Retinal pigment epithelial cell (primary cell): ENCODE results near the gene CLEC20A.
A peak's percentile ranks its signal among the peaks of the same experiment; 100 is the strongest.

Source experiments
- DNase-seq: peaks from one replicate; pipeline ENCODE4 v3.0.0-alpha.2; 2010; ENCODE audit warnings: low read depth
- H3K4me3 ChIP-seq: 2 replicates; pipeline ENCODE4 v1.5.1; 2011; ENCODE audit warnings: mild to moderate bottlenecking, low read length, control low read depth, moderate library complexity
- CTCF ChIP-seq: conservative IDR thresholded peaks from 2 replicates; pipeline ENCODE4 v1.5.1; 2011; ENCODE audit warnings: low read depth, low read length, control low read depth, inconsistent platforms

Gene CLEC20A

GRCh38 chr1:178500936-178501554 lies 4.3 kb upstream of the CLEC20A start:
- DNase-seq: no peak
- no peak for TF ChIP-seq CTCF
- H3K4me3 ChIP-seq: no peak overlapping the region

- no peak overlapping the region for H3K4me3 ChIP-seq
- TF ChIP-seq CTCF: peak; percentile 43
- DNase-seq: no peak
These were observed 3.5 kb upstream of the CLEC20A start for GRCh38 chr1:178500091-178500770.

GRCh38 chr1:178498896-178499675 lies 2.3 kb upstream of the CLEC20A start:
- H3K4me3 ChIP-seq: no peak overlapping the region
- no peak for DNase-seq
- TF ChIP-seq CTCF: no peak

- H3K4me3 ChIP-seq: no peak overlapping the region
- TF ChIP-seq CTCF: no peak
- no peak for DNase-seq
These were observed 1.2 kb upstream of the CLEC20A start for GRCh38 chr1:178497903-178498478.

GRCh38 chr1:178495741-178496409 lies 889 bp downstream of the CLEC20A start:
- no peak for TF ChIP-seq CTCF
- H3K4me3 ChIP-seq: no peak overlapping the region
- DNase-seq: no peak

- H3K4me3 ChIP-seq: no peak overlapping the region
- no peak for DNase-seq
- no peak for TF ChIP-seq CTCF
These were observed 1.6 kb downstream of the CLEC20A start for GRCh38 chr1:178495158-178495557.
